Stomach (tissue), 4 donors: ENCODE results near the gene ZC3H12C.

ENCODE experiments used
- EP300 ChIP-seq: sonication (generic); formaldehyde crosslinking; IDR thresholded peaks from one replicate; pipeline ENCODE4 v1.6.1; 2017; ENCODE audit warnings: antibody characterized with exemption
- POLR2A ChIP-seq, 4 donors: fragments of 450-650 bp; IDR thresholded peaks; one replicate each; pipeline ENCODE4 v1.6.1; 2016; ENCODE audit warnings: antibody characterized with exemption in 4 of 4, control low read depth in 2 of 4, mild to moderate bottlenecking in 1 of 4, moderate library complexity in 1 of 4

GRCh38 chr11:110050201-110050506, 43.0 kb upstream of the ZC3H12C start:
- TF ChIP-seq EP300 (no peak), POLR2A (IDR thresholded peaks at IDR 0.05) (no peak)
